ENCODE results near the gene ZNF790. TPM values are rescaled to one million over a fixed set of nuclear protein-coding genes. Genes with fewer than 3 reads are reported as not detected.

ZNF790 gene
- 4.0 and 12.7 TPM in 2 replicates for total RNA-seq (2014; rRNA removed; shearing (Covaris generic))

GRCh38 chr19:36837906-36838783, at the start of gene ZNF790:
TSS of gene ZNF790 (minus strand) at chr19:36838387. CDS start at chr19:36825619, 12,768 bp downstream.
- DNase-seq (ENCODE audit: low read depth), result peak; percentile 87

- no peak for DNase-seq (ENCODE audit: low read depth)
These were observed 39.1 kb upstream of the ZNF790 start for GRCh38 chr19:36876993-36877938.

- no peak for DNase-seq (ENCODE audit: low read depth)
These were observed 13.7 kb upstream of the ZNF790 start for GRCh38 chr19:36851898-36852297.

- peak; percentile 94 for DNase-seq (ENCODE audit: low read depth)
These were observed 12.6 kb upstream of the ZNF790 start, which contains the start of gene ZNF345 for GRCh38 chr19:36850559-36851442. TSS of gene ZNF345 (plus strand) at chr19:36850876. CDS start at chr19:36876831, 25,955 bp downstream.

GRCh38 chr19:36849701-36850558, 11.7 kb upstream of the ZNF790 start:
- DNase-seq (ENCODE audit: low read depth), result peak; percentile 91

GRCh38 chr19:36847968-36848367, 9.8 kb upstream of the ZNF790 start:
- no peak for DNase-seq (ENCODE audit: low read depth)

- no peak for DNase-seq (ENCODE audit: low read depth)
These were observed 667 bp upstream of the ZNF790 start for GRCh38 chr19:36838784-36839324.

GRCh38 chr19:36837176-36837905, 846 bp downstream of the ZNF790 start:
- DNase-seq (ENCODE audit: low read depth), result no peak

- DNase-seq (ENCODE audit: low read depth), result no peak
These were observed 4.8 kb downstream of the ZNF790 start for GRCh38 chr19:36833430-36833829.

- no peak for DNase-seq (ENCODE audit: low read depth)
These were observed 16.4 kb downstream of the ZNF790 start for GRCh38 chr19:36821758-36822157.

- no peak for DNase-seq (ENCODE audit: low read depth)
These were observed 19.0 kb downstream of the ZNF790 start for GRCh38 chr19:36819130-36819630.

GRCh38 chr19:36807029-36807428, 31.2 kb downstream of the ZNF790 start:
- no peak for DNase-seq (ENCODE audit: low read depth)

- no peak for DNase-seq (ENCODE audit: low read depth)
These were observed 32.8 kb downstream of the ZNF790 start for GRCh38 chr19:36805364-36805763.

GRCh38 chr19:36797786-36798108, 40.4 kb downstream of the ZNF790 start:
- DNase-seq (ENCODE audit: low read depth), result no peak

GRCh38 chr19:36796714-36796992, 41.5 kb downstream of the ZNF790 start:
- DNase-seq (ENCODE audit: low read depth), result no peak

GRCh38 chr19:36791420-36792141, 46.6 kb downstream of the ZNF790 start:
- DNase-seq (ENCODE audit: low read depth), result peak; percentile 24

GRCh38 chr19:36775768-36776167, 62.4 kb downstream of the ZNF790 start:
- no peak for DNase-seq (ENCODE audit: low read depth)

GRCh38 chr19:36773223-36773579, 65.0 kb downstream of the ZNF790 start:
- DNase-seq (ENCODE audit: low read depth), result no peak
